ENCODE measurements around the gene FSIP1. TPM values are rescaled to one million over a fixed set of nuclear protein-coding genes. Genes with fewer than 3 reads are reported as not detected.

Gene FSIP1
- total RNA-seq, 4 donors from 2014 or later: 0.94 to 3.2 (median 2.0) TPM

- H3K4me3 ChIP-seq: no peak overlapping the region
- no peaks in the 10 kb centered on the region for H3K27me3 ChIP-seq
- TF ChIP-seq POLR2AphosphoS5 (IDR thresholded peaks at IDR 0.05) (peak; percentile 2), CTCF (IDR thresholded peaks at IDR 0.05) (no peak)
- peaks cover 4 to 72% (median 6%) of the 10 kb centered on the region in 3 donors for H3K4me1 ChIP-seq
- no peaks in the 10 kb centered on the region for H3K9me3 ChIP-seq
- ATAC-seq: no peak
- 83 to 100% methylated on average over 1 to 8 of the region's 15 CpGs for WGBS, 2 donors (ENCODE audit: low coverage in 1 of 2)
- H3K27ac ChIP-seq: peak overlapping the region in 3 of 4 donors; percentile 15 to 55 (median 22)
- peaks cover 0 to 79% of the 10 kb centered on the region in 2 donors for H3K36me3 ChIP-seq
These were observed 189.5 kb downstream of the FSIP1 start for GRCh38 chr15:39593071-39593655.

- no peaks in the 10 kb centered on the region for H3K27me3 ChIP-seq
- peaks cover 4 to 78% (median 12%) of the 10 kb centered on the region in 3 donors for H3K4me1 ChIP-seq
- no peak for ATAC-seq
- TF ChIP-seq POLR2AphosphoS5 (IDR thresholded peaks at IDR 0.05): peak; percentile 48
- no peak for TF ChIP-seq EP300 (IDR thresholded peaks at IDR 0.05)
- TF ChIP-seq CTCF (IDR thresholded peaks at IDR 0.05): no peak
- TF ChIP-seq POLR2A (IDR thresholded peaks at IDR 0.05): no peak
- peaks cover 0 to 86% of the 10 kb centered on the region in 2 donors for H3K36me3 ChIP-seq
- H3K9me3 ChIP-seq: no peaks in the 10 kb centered on the region
- WGBS, 2 donors (ENCODE audit: low coverage in 1 of 2): 80% methylated on average over 6 of the region's 6 CpGs; no CpG with 5 or more reads in 1 of the 2 donors
- H3K27ac ChIP-seq: peak overlapping the region in 2 of 4 donors; percentile 15 to 55
- H3K4me3 ChIP-seq: no peak overlapping the region
These were observed 190.1 kb downstream of the FSIP1 start for GRCh38 chr15:39592500-39592899.

GRCh38 chr15:39591896-39592315 is 190.7 kb downstream of the FSIP1 start:
- TF ChIP-seq CTCF (IDR thresholded peaks at IDR 0.05): no peak
- no peak for TF ChIP-seq EP300 (IDR thresholded peaks at IDR 0.05)
- TF ChIP-seq POLR2A (IDR thresholded peaks at IDR 0.05): no peak
- peak; percentile 24 for TF ChIP-seq POLR2AphosphoS5 (IDR thresholded peaks at IDR 0.05)
- Histone ChIP-seq H3K4me3 (no peak overlapping the region), H3K4me1 (peaks cover 4 to 84% (median 18%) of the 10 kb centered on the region in 3 donors), H3K36me3 (peaks cover 0 to 92% of the 10 kb centered on the region in 2 donors), H3K27ac (peak overlapping the region in 2 of 4 donors; percentile 95 to 98), H3K27me3 (no peaks in the 10 kb centered on the region), H3K9me3 (no peaks in the 10 kb centered on the region)
- 46 to 68% methylated on average over 2 of the region's 2 CpGs for WGBS, 2 donors (ENCODE audit: low coverage in 1 of 2)
- no peak for ATAC-seq

GRCh38 chr15:39591141-39591895 is 191.3 kb downstream of the FSIP1 start:
- 10 to 63% methylated on average over 3 to 6 of the region's 11 CpGs for WGBS, 2 donors (ENCODE audit: low coverage in 1 of 2)
- H3K27me3 ChIP-seq: no peaks in the 10 kb centered on the region
- no peak overlapping the region for H3K4me3 ChIP-seq
- H3K4me1 ChIP-seq: peaks cover 4 to 87% (median 23%) of the 10 kb centered on the region in 3 donors
- H3K9me3 ChIP-seq: no peaks in the 10 kb centered on the region
- peak overlapping the region; percentile 1 to 98 (median 63) for H3K27ac ChIP-seq
- no peak for ATAC-seq
- no peak for TF ChIP-seq CTCF (IDR thresholded peaks at IDR 0.05)
- peak in 1 of 2 donors; percentile 17 for TF ChIP-seq POLR2A (IDR thresholded peaks at IDR 0.05)
- H3K36me3 ChIP-seq: peaks cover 0 to 98% of the 10 kb centered on the region in 2 donors

Measured in gastroesophageal sphincter (tissue), 4 donors.